Ovary (tissue), 9 donors: ENCODE results near the gene COL24A1. TPM values are rescaled to one million over a fixed set of nuclear protein-coding genes. Genes with fewer than 3 reads are reported as not detected.
"Not testable (repeated sequence)": the region's sequence is repeated elsewhere in the genome, so short reads cannot be mapped to it uniquely, and the experiment has no call there.

Experiments used
- DNase-seq, 5 donors: peaks; one replicate each; pipeline ENCODE4 v3.0.0-alpha.2; 2019 to 2020
- H3K27ac ChIP-seq, 2 donors: fragments of 200-600 bp; one replicate each; pipeline versions ENCODE4 v1.5.1 to v1.8.0; 2019 to 2022
- H3K27me3 ChIP-seq: fragments of 200-600 bp; one replicate; pipeline ENCODE4 v1.8.0; 2022
- H3K36me3 ChIP-seq: fragments of 200-600 bp; sonication (generic); one replicate; pipeline ENCODE4 v1.5.1; 2019
- H3K4me1 ChIP-seq: one replicate; pipeline ENCODE4 v1.8.1; 2013; ENCODE audit warnings: mild to moderate bottlenecking, moderate library complexity; ENCODE audit not compliant: insufficient read depth
- H3K4me3 ChIP-seq: fragments of 200-600 bp; sonication (generic); one replicate; pipeline ENCODE4 v1.5.1; 2017
- H3K9me3 ChIP-seq, 2 donors: fragments of 200-600 bp in 1 of 2; sonication (generic) in 1 of 2; one replicate each; pipeline versions ENCODE4 v1.5.1 to v1.8.1; 2013 to 2019; ENCODE audit warnings: mild to moderate bottlenecking in 1 of 2, moderate library complexity in 1 of 2
- CTCF ChIP-seq, 3 donors: fragments of 450-650 bp in 2 of 3; fragments of 200-600 bp in 1 of 3; IDR thresholded peaks; one replicate each; pipeline versions ENCODE4 v1.5.1 to v1.8.0; 2016 to 2022; ENCODE audit warnings: antibody characterized with exemption in 3 of 3, mild to moderate bottlenecking in 1 of 3
- EP300 ChIP-seq: sonication (generic); formaldehyde crosslinking; IDR thresholded peaks from one replicate; pipeline ENCODE4 v1.6.1; 2017; ENCODE audit warnings: antibody characterized with exemption
- POLR2A ChIP-seq: fragments of 450-650 bp; IDR thresholded peaks from one replicate; pipeline ENCODE4 v1.6.1; 2017; ENCODE audit warnings: antibody characterized with exemption, mild to moderate bottlenecking, moderate library complexity
- WGBS, 3 donors: extraction: QIAGEN DNeasy Blood & Tissue Kit in 1 of 3; methylation state at CpG; one replicate each; pipeline versions ENCODE4 v1.1.5 to v1.1.7; 2013 to 2017; 5-methylcytosine and 5-hydroxymethylcytosine counted together
- intact Hi-C, 4 donors: fragments of 100-400 bp; cut with DNase I; formaldehyde crosslinking; loops; one replicate each; pipeline versions ENCODE4 v1.11.0 to v1.15.1; 2022 to 2023
- polyA plus RNA-seq, 2 donors: library from polyadenylated mRNA; stranded (reverse); fragments of 200-250 nt in 1 of 2; fragments of 350-450 nt in 1 of 2; fragmentation: Illumina TruSeq in 1 of 2; extraction: RNeasy Lipid Tissue Mini Kit (QIAGEN cat#74804) in 1 of 2; gene quantifications; one replicate each; pipeline ENCODE4 v1.2.3, GENCODE V29; 2013 to 2014
- total RNA-seq, 7 donors: library from RNA; depleted of rRNA in 2 of 7; stranded (reverse); fragments of >200 nt in 2 of 7; fragmentation: NEBNext Ultra II Directional in 3 of 7; extraction: Animal tissue kit (Norgen Biotek cat#: 25700) in 3 of 7; gene quantifications; one replicate each; pipeline versions ENCODE4 v1.1.0 to v1.2.4, GENCODE V29; 2016 to 2023
- donor health status: DM: no; HTN: no; CAD: no; lungs with moderate emphysema.
- donor health status: DM: no; HTN: no; CAD: no.
- donor health status: Bipolar disorder and iron deficiency.
- donor health status: DM: yes; HTN: yes; CAD: no.
- donor health status: DM: no; HTN: no; CAD: no.
- donor health status: DM: yes; HTN: yes; CAD: no.

COL24A1 gene
- total and polyA plus RNA-seq, 9 donors: 0.31 to 5.8 (median 0.74) TPM

GRCh38 chr1:85976516-85977205, 179.9 kb downstream of the COL24A1 start:
- no peak for TF ChIP-seq POLR2A
- no peak for TF ChIP-seq CTCF (IDR thresholded peaks at IDR 0.05)
- TF ChIP-seq EP300: no peak
- no peak overlapping the region for H3K27ac ChIP-seq
- intact Hi-C loops: no loop called here
- H3K4me1 ChIP-seq: no peaks in the 10 kb centered on the region
- peak in 1 of 5 donors; percentile 24 for DNase-seq
- no peak overlapping the region for H3K4me3 ChIP-seq
- H3K36me3 ChIP-seq: no peaks in the 10 kb centered on the region
- no peaks in the 10 kb centered on the region for H3K27me3 ChIP-seq
- no peaks in the 10 kb centered on the region for H3K9me3 ChIP-seq
- WGBS, 3 donors: 80 to 84% (median 82%) methylated on average over 4 of the region's 4 CpGs

- no peak for DNase-seq
- H3K4me1 ChIP-seq: no peaks in the 10 kb centered on the region
- no peaks in the 10 kb centered on the region for H3K9me3 ChIP-seq
- H3K36me3 ChIP-seq: no peaks in the 10 kb centered on the region
- no peak overlapping the region for H3K27ac ChIP-seq
- 57 to 62% (median 59%) methylated on average over 5 of the region's 5 CpGs for WGBS, 3 donors
- H3K4me3 ChIP-seq: no peak overlapping the region
- TF ChIP-seq CTCF (IDR thresholded peaks at IDR 0.05) (no peak), POLR2A (no peak), EP300 (no peak)
- intact Hi-C loops: no loop called here
- no peaks in the 10 kb centered on the region for H3K27me3 ChIP-seq
These were observed 180.6 kb downstream of the COL24A1 start for GRCh38 chr1:85975912-85976371.

- Histone ChIP-seq H3K27me3 (no peaks in the 10 kb centered on the region), H3K36me3 (no peaks in the 10 kb centered on the region), H3K9me3 (no peaks in the 10 kb centered on the region), H3K27ac (no peak overlapping the region), H3K4me1 (no peaks in the 10 kb centered on the region), H3K4me3 (no peak overlapping the region)
- TF ChIP-seq CTCF (IDR thresholded peaks at IDR 0.05) (no peak), EP300 (no peak), POLR2A (no peak)
- intact Hi-C loops: no loop called here
- no peak for DNase-seq
- 96 to 97% (median 96%) methylated on average over 2 of the region's 2 CpGs for WGBS, 3 donors
These were observed 194.1 kb downstream of the COL24A1 start for GRCh38 chr1:85962457-85962856.

GRCh38 chr1:85957760-85958159, 198.8 kb downstream of the COL24A1 start:
- no peak overlapping the region for H3K27ac ChIP-seq
- TF ChIP-seq CTCF (IDR thresholded peaks at IDR 0.05): no peak
- TF ChIP-seq POLR2A: no peak
- TF ChIP-seq EP300: no peak
- intact Hi-C loops: no loop called here
- 84 to 86% (median 86%) methylated on average over 2 of the region's 2 CpGs for WGBS, 3 donors
- no peak for DNase-seq
- no peaks in the 10 kb centered on the region for H3K36me3 ChIP-seq
- H3K4me3 ChIP-seq: no peak overlapping the region
- H3K9me3 ChIP-seq: no peaks in the 10 kb centered on the region
- H3K4me1 ChIP-seq: no peaks in the 10 kb centered on the region
- no peaks in the 10 kb centered on the region for H3K27me3 ChIP-seq

GRCh38 chr1:85955218-85955617, 201.4 kb downstream of the COL24A1 start:
- H3K27ac ChIP-seq, H3K4me3 ChIP-seq, H3K27me3 ChIP-seq, H3K9me3 ChIP-seq, H3K4me1 ChIP-seq, H3K36me3 ChIP-seq, intact Hi-C loops, DNase-seq: not testable (repeated sequence)
- 90 to 93% (median 92%) methylated on average over 7 of the region's 7 CpGs for WGBS, 3 donors
